Fibroblast of lung (primary cell): ENCODE results near the gene TRPC4AP. TPM values are rescaled to one million over a fixed set of nuclear protein-coding genes. Genes with fewer than 3 reads are reported as not detected.

ENCODE experiments used
- DNase-seq, 2 donors: peaks; one replicate each; pipeline versions ENCODE4 v3.0.0 to v3.0.0-alpha.2; 2010; ENCODE audit warnings: low read depth in 2 of 2
- H2AFZ ChIP-seq: 2 replicates; pipeline ENCODE4 v1.5.1; 2012; ENCODE audit warnings: low read length, control low read depth, inconsistent platforms
- H3K27ac ChIP-seq: 2 replicates; pipeline ENCODE4 v1.5.1; 2011; ENCODE audit warnings: low read length, control low read depth; ENCODE audit not compliant: insufficient read depth
- H3K27me3 ChIP-seq: 2 replicates; pipeline ENCODE4 v1.5.1; 2011; ENCODE audit warnings: mild to moderate bottlenecking, low read length; ENCODE audit not compliant: control insufficient read depth, insufficient read depth
- H3K36me3 ChIP-seq: 2 replicates; pipeline ENCODE4 v1.5.1; 2011; ENCODE audit warnings: low read length; ENCODE audit not compliant: control insufficient read depth, insufficient read depth
- H3K4me1 ChIP-seq: 2 replicates; pipeline ENCODE4 v1.5.1; 2011; ENCODE audit warnings: low read length; ENCODE audit not compliant: control insufficient read depth, insufficient read depth; ENCODE audit errors: extremely low read depth
- H3K4me2 ChIP-seq: 2 replicates; pipeline ENCODE4 v1.5.1; 2011; ENCODE audit warnings: low read length, control low read depth; ENCODE audit not compliant: insufficient read depth; ENCODE audit errors: extremely low read depth
- H3K4me3 ChIP-seq, 4 experiments: fragments of 200-600 bp in 1 of 4; sonication (generic) in 1 of 4; replicated peaks in 1 of 4; 2 replicates each; pipeline ENCODE4 v1.5.1; 2011 to 2016; ENCODE audit warnings: low read length in 4 of 4, low read depth in 3 of 4, mild to moderate bottlenecking in 3 of 4, control low read depth in 2 of 4, inconsistent platforms in 1 of 4, mixed read lengths in 1 of 4; ENCODE audit not compliant: insufficient read depth in 1 of 4; ENCODE audit errors: control extremely low read depth in 1 of 4
- H3K79me2 ChIP-seq: 2 replicates; pipeline ENCODE4 v1.5.1; 2012; ENCODE audit warnings: mild to moderate bottlenecking, low read length, inconsistent platforms; ENCODE audit not compliant: control insufficient read depth, insufficient read depth
- H3K9ac ChIP-seq: 2 replicates; pipeline ENCODE4 v1.5.1; 2011; ENCODE audit warnings: mild to moderate bottlenecking, low read length, control low read depth; ENCODE audit not compliant: insufficient read depth
- H3K9me3 ChIP-seq: 2 replicates; pipeline ENCODE4 v1.5.1; 2012; ENCODE audit warnings: low read depth, low read length; ENCODE audit not compliant: control insufficient read depth, insufficient read depth
- H4K20me1 ChIP-seq: 2 replicates; pipeline ENCODE4 v1.5.1; 2011; ENCODE audit warnings: low read length; ENCODE audit not compliant: control insufficient read depth, insufficient read depth; ENCODE audit errors: extremely low read depth
- EZH2 ChIP-seq: IDR thresholded peaks from 2 replicates; pipeline ENCODE4 v1.5.1; 2012; ENCODE audit warnings: low read length, control low read depth, mild to moderate bottlenecking; ENCODE audit errors: missing control alignments
- polyA plus RNA-seq, 2 donors: library from polyadenylated mRNA; depleted of rRNA in 1 of 2; stranded (reverse) in 1 of 2; unstranded in 1 of 2; fragments of >200 nt; gene quantifications; 2 replicates each; pipeline ENCODE4 v1.2.1, GENCODE V29; 2011 to 2012; ENCODE audit warnings: missing spikeins in 1 of 2
- total RNA-seq: library from RNA; depleted of rRNA; stranded (reverse); fragments of >200 nt; gene quantifications from 2 replicates; pipeline ENCODE4 v1.2.1, GENCODE V29; 2014
- TF ChIP-seq, protein P1 (sequence below), 2 donors: IDR thresholded peaks in 1 of 2; conservative IDR thresholded peaks in 1 of 2; 1 replicate in 1 of 2; 2 replicates in 1 of 2; pipeline ENCODE4 v1.5.1; 2011 to 2012; ENCODE audit warnings: low read length in 2 of 2, control low read depth in 1 of 2, inconsistent platforms in 1 of 2, low read depth in 1 of 2, mild to moderate bottlenecking in 1 of 2

The TRPC4AP gene
- total and polyA plus RNA-seq, 2 donors (not counting 1 experiment from before 2014, with no cell fraction given): 63.1 to 89.7 TPM

DNA sequence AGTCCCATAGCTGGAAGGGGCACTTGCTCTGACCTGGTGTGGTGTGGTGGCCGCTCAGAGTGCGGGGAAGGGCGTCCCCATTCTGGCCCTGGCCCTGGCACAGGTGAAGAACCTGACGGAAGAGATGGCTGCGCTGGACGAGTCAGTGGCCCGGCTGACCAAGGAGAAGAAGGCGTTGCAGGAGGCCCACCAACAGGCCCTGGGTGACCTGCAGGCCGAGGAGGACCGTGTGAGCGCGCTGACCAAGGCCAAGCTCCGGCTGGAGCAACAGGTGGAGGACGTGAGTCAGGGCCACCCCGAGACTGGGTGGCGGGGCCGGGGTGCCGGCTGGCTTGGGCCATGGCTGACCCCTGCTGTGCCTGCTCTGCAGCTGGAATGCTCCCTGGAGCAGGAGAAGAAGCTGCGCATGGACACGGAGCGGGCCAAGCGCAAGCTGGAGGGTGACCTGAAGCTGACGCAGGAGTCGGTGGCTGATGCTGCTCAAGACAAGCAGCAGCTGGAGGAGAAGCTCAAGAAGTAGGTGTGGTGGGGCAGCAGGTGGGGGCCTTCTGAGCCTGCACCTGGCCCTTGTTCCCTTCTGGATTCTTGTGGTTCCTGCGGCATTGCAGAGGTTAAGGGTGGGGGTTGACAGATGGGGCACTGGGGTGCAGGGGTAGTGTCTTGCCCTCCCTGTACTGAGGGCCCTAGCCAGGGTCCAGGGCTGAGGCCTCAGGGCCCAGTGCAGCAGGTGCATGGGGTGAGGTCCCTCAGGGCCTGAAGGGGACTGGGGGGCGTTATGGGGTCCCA, 96.2 kb downstream of the TRPC4AP start:
- H4K20me1 ChIP-seq: no peaks in the 10 kb centered on the region
- no peaks in the 10 kb centered on the region for H3K79me2 ChIP-seq
- peaks cover 23% of the 10 kb centered on the region for H3K36me3 ChIP-seq
- H3K27ac ChIP-seq: no peak overlapping the region
- DNase-seq: no peak
- H3K9me3 ChIP-seq: no peaks in the 10 kb centered on the region
- TF ChIP-seq EZH2: no peak
- H3K4me3 ChIP-seq: no peak overlapping the region
- peaks cover 2% of the 10 kb centered on the region for H3K4me1 ChIP-seq
- H2AFZ ChIP-seq: no peak overlapping the region
- H3K9ac ChIP-seq: no peak overlapping the region
- no peaks in the 10 kb centered on the region for H3K27me3 ChIP-seq
- H3K4me2 ChIP-seq: no peak overlapping the region

GRCh38 chr20:34995696-34996095, 96.9 kb downstream of the TRPC4AP start:
- Histone ChIP-seq H3K79me2 (no peaks in the 10 kb centered on the region), H3K36me3 (peaks cover 17% of the 10 kb centered on the region), H3K9me3 (no peaks in the 10 kb centered on the region), H3K27me3 (no peaks in the 10 kb centered on the region), H4K20me1 (no peaks in the 10 kb centered on the region), H2AFZ (no peak overlapping the region), H3K9ac (no peak overlapping the region), H3K4me1 (peaks cover 2% of the 10 kb centered on the region), H3K27ac (no peak overlapping the region), H3K4me3 (no peak overlapping the region), H3K4me2 (no peak overlapping the region)
- no peak for TF ChIP-seq EZH2
- TF ChIP-seq, protein P1, sequence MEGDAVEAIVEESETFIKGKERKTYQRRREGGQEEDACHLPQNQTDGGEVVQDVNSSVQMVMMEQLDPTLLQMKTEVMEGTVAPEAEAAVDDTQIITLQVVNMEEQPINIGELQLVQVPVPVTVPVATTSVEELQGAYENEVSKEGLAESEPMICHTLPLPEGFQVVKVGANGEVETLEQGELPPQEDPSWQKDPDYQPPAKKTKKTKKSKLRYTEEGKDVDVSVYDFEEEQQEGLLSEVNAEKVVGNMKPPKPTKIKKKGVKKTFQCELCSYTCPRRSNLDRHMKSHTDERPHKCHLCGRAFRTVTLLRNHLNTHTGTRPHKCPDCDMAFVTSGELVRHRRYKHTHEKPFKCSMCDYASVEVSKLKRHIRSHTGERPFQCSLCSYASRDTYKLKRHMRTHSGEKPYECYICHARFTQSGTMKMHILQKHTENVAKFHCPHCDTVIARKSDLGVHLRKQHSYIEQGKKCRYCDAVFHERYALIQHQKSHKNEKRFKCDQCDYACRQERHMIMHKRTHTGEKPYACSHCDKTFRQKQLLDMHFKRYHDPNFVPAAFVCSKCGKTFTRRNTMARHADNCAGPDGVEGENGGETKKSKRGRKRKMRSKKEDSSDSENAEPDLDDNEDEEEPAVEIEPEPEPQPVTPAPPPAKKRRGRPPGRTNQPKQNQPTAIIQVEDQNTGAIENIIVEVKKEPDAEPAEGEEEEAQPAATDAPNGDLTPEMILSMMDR (conservative IDR thresholded peaks at IDR 0.05 in 1 of 2, IDR thresholded peaks at IDR 0.05 in 1 of 2; ENCODE audit: low read depth in 1 of 2, low read length in 2 of 2): no peak
- no peak for DNase-seq

- Histone ChIP-seq H3K79me2 (no peaks in the 10 kb centered on the region), H3K36me3 (peaks cover 17% of the 10 kb centered on the region), H3K4me3 (no peak overlapping the region), H3K9ac (no peak overlapping the region), H3K27ac (no peak overlapping the region), H4K20me1 (no peaks in the 10 kb centered on the region), H2AFZ (no peak overlapping the region), H3K4me2 (no peak overlapping the region), H3K27me3 (no peaks in the 10 kb centered on the region), H3K9me3 (no peaks in the 10 kb centered on the region), H3K4me1 (peaks cover 2% of the 10 kb centered on the region)
- TF ChIP-seq, protein P1 (conservative IDR thresholded peaks at IDR 0.05 in 1 of 2, IDR thresholded peaks at IDR 0.05 in 1 of 2; ENCODE audit: low read depth in 1 of 2, low read length in 2 of 2): no peak
- TF ChIP-seq EZH2: no peak
- DNase-seq: no peak
These were observed 97.4 kb downstream of the TRPC4AP start for GRCh38 chr20:34995192-34995591.
